ENCODE data around the gene MYOZ1.
"Not testable (repeated sequence)": the region's sequence is repeated elsewhere in the genome, so short reads cannot be mapped to it uniquely, and the experiment has no call there.

Gene MYOZ1

GRCh38 chr10:73641328-73642060 lies at the start of gene MYOZ1:
Gene MYOZ1, minus strand, starts transcription at chr10:73641474. Its CDS starts 1,457 bp downstream, at chr10:73640017.
- TF ChIP-seq ZNF274 (IDR thresholded peaks at IDR 0.05; ENCODE audit: low read depth, low read length): no peak
- H3K4me3 ChIP-seq (ENCODE audit: low read length): no peak within 1 kb of the TSS

- H3K4me3 ChIP-seq (ENCODE audit: low read length): not testable (repeated sequence)
Observed at GRCh38 chr10:73690755-73691154, 49.5 kb upstream of the MYOZ1 start.

- not testable (repeated sequence) for H3K4me3 ChIP-seq (ENCODE audit: low read length)
Observed at GRCh38 chr10:73689596-73689995, 48.3 kb upstream of the MYOZ1 start.

GRCh38 chr10:73687641-73688040 lies 46.4 kb upstream of the MYOZ1 start:
- not testable (repeated sequence) for H3K4me3 ChIP-seq (ENCODE audit: low read length)

- not testable (repeated sequence) for H3K4me3 ChIP-seq (ENCODE audit: low read length)
Observed at GRCh38 chr10:73674546-73674945, 33.3 kb upstream of the MYOZ1 start.

- H3K4me3 ChIP-seq (ENCODE audit: low read length): not testable (repeated sequence)
Observed at GRCh38 chr10:73668378-73668777, 27.1 kb upstream of the MYOZ1 start.

GRCh38 chr10:73666153-73666809 lies 25.0 kb upstream of the MYOZ1 start:
- H3K4me3 ChIP-seq (ENCODE audit: low read length): not testable (repeated sequence)

GRCh38 chr10:73665581-73665980 lies 24.3 kb upstream of the MYOZ1 start:
- H3K4me3 ChIP-seq (ENCODE audit: low read length): not testable (repeated sequence)

GRCh38 chr10:73664156-73665040 lies 23.1 kb upstream of the MYOZ1 start:
- not testable (repeated sequence) for H3K4me3 ChIP-seq (ENCODE audit: low read length)

- not testable (repeated sequence) for H3K4me3 ChIP-seq (ENCODE audit: low read length)
Observed at GRCh38 chr10:73663621-73664020, 22.3 kb upstream of the MYOZ1 start.

- H3K4me3 ChIP-seq (ENCODE audit: low read length): not testable (repeated sequence)
Observed at GRCh38 chr10:73662705-73663104, 21.4 kb upstream of the MYOZ1 start.

- H3K4me3 ChIP-seq (ENCODE audit: low read length): peak within 1 kb of the TSS; percentile 3; the same call in 1 of the 2 replicates
- no peak for TF ChIP-seq ZNF274 (IDR thresholded peaks at IDR 0.05; ENCODE audit: low read depth, low read length)
Observed at GRCh38 chr10:73655990-73656298, 14.7 kb upstream of the MYOZ1 start, which contains the start of gene SYNPO2L. Gene SYNPO2L, minus strand, starts transcription at chr10:73656029. Its CDS starts 107 bp downstream, at chr10:73655922.

- no peak for TF ChIP-seq ZNF274 (IDR thresholded peaks at IDR 0.05; ENCODE audit: low read depth, low read length)
- H3K4me3 ChIP-seq (ENCODE audit: low read length): peak overlapping the region; percentile 3; the same call in 1 of the 2 replicates
Observed at GRCh38 chr10:73655257-73655989, 14.1 kb upstream of the MYOZ1 start.

GRCh38 chr10:73653701-73654100 lies 12.4 kb upstream of the MYOZ1 start:
- no peak overlapping the region for H3K4me3 ChIP-seq (ENCODE audit: low read length)
- no peak for TF ChIP-seq ZNF274 (IDR thresholded peaks at IDR 0.05; ENCODE audit: low read depth, low read length)

- H3K4me3 ChIP-seq (ENCODE audit: low read length): no peak overlapping the region
- TF ChIP-seq ZNF274 (IDR thresholded peaks at IDR 0.05; ENCODE audit: low read depth, low read length): no peak
Observed at GRCh38 chr10:73653195-73653594, 11.9 kb upstream of the MYOZ1 start.
